D721Med (cell line): ENCODE results near the gene CCDC34.

Experiments used
- DNase-seq: peaks from one replicate; pipeline ENCODE4 v3.0.0; 2011; ENCODE audit warnings: low spot score; ENCODE audit not compliant: insufficient read length
- FAIRE-seq: peaks from 2 replicates; lab custom pipeline; 2011; peaks lifted over from hg19 to GRCh38; lab: Jason Lieb, UNC
- TF ChIP-seq, protein P1 (sequence below): IDR thresholded peaks from 2 replicates; pipeline ENCODE4 v1.5.1; 2012; ENCODE audit warnings: mild to moderate bottlenecking, control low read depth; ENCODE audit not compliant: insufficient read depth; ENCODE audit errors: missing control alignments

The CCDC34 gene, protein sequence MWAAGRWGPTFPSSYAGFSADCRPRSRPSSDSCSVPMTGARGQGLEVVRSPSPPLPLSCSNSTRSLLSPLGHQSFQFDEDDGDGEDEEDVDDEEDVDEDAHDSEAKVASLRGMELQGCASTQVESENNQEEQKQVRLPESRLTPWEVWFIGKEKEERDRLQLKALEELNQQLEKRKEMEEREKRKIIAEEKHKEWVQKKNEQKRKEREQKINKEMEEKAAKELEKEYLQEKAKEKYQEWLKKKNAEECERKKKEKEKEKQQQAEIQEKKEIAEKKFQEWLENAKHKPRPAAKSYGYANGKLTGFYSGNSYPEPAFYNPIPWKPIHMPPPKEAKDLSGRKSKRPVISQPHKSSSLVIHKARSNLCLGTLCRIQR

DNA sequence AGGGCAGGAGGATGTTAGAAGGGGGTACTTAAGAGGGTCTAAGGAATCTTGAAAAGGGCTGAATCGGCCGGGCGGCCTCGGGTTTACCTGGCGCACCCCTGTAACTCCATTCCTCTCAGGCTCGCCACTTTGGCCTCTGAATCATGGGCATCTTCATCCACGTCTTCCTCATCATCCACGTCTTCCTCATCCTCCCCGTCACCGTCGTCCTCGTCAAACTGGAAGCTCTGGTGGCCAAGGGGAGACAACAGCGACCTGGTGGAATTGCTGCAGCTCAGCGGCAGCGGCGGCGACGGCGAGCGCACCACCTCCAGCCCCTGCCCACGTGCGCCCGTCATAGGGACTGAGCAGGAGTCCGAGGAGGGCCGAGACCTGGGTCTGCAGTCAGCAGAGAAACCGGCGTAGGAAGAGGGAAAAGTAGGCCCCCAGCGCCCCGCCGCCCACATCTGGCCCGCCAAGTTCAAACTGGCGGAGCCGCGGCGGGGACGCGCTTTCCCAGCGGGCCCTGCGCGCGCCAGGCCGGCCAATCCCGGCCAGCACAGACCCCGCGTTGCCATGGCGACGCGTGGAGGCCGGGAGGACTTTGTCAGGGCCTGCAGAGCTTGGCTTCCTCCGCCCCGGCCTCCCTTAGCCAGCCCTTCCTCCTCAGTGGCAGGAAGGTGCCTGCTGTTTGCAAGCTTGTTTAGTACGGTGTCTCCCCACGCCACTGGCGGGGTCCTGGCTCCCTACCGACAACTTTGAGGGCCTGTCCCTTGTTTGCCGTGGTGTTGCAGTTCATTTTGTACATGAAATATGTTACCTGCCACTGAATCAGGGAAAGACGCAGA, at the start of gene CCDC34:
Gene CCDC34 (minus strand): TSS at position 467 of the 827 bp plus-strand sequence. CDS start 21 bp downstream, at position 446.
- peak; percentile 52 for DNase-seq
- TF ChIP-seq, protein P1, sequence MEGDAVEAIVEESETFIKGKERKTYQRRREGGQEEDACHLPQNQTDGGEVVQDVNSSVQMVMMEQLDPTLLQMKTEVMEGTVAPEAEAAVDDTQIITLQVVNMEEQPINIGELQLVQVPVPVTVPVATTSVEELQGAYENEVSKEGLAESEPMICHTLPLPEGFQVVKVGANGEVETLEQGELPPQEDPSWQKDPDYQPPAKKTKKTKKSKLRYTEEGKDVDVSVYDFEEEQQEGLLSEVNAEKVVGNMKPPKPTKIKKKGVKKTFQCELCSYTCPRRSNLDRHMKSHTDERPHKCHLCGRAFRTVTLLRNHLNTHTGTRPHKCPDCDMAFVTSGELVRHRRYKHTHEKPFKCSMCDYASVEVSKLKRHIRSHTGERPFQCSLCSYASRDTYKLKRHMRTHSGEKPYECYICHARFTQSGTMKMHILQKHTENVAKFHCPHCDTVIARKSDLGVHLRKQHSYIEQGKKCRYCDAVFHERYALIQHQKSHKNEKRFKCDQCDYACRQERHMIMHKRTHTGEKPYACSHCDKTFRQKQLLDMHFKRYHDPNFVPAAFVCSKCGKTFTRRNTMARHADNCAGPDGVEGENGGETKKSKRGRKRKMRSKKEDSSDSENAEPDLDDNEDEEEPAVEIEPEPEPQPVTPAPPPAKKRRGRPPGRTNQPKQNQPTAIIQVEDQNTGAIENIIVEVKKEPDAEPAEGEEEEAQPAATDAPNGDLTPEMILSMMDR: no peak
- FAIRE-seq: no peak

DNA sequence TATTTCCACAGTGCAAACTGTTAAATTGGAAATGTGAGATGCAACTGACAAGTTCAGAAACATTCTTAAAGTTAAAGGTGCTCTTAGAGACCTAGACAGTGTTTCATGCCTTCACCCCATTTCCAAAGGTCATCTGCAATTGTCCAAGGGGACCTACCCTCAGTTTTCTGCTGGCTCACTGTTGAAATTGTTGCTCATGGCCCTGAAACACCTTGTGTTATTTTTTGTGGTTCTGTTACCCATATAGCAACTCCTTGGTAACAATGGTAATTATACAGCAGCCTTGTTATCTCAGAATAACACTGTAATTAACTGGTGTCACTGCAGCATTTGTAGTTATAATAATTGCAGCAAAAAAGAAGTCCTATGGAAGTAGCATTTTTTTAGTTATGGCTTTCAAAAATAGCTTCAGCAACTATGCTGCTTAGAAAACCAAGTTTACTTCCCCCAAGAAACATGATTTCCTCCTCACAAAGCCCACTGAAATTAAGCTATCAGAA, 49.2 kb upstream of the CCDC34 start:
- TF ChIP-seq, protein P1: no peak
- no peak for DNase-seq
- no peak for FAIRE-seq

DNA sequence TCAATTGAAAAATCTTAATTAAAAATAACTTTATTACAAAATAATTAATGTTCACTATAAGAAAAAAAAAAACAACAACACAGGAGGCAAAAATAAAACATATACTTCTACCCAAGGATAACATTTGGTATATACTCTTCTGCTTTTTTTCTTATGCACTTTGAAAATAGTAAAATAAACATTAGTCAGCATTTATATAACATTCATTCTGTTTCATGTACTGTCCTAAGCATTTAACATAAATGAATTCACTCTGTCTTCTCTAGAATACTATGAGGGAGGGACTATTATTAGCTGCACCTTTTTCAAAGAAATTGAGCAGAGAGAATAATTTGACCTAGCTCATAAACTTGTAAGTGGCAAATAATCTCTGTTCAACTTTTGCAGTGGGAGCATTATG, 48.3 kb upstream of the CCDC34 start:
- TF ChIP-seq, protein P1: no peak
- FAIRE-seq: no peak
- DNase-seq: no peak

DNA sequence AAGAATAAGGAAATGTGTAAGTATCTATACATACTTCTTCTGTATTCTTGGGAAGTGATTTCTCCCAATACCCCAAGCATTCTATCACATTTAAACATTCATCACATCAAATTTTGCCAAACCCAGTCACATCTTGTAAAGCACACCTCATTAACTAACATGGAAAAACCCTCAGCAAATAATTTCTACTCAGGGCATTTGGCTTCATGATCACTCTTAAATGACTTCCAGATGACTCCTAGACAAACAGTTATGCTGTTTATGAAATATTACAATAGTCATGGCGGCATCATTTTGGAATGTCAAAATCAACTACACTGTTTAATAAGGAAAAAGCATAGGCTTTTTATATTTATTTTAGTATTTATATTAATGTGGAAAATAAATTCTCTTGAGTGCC, 47.3 kb upstream of the CCDC34 start:
- TF ChIP-seq, protein P1: no peak
- FAIRE-seq (no peak), DNase-seq (no peak)

DNA sequence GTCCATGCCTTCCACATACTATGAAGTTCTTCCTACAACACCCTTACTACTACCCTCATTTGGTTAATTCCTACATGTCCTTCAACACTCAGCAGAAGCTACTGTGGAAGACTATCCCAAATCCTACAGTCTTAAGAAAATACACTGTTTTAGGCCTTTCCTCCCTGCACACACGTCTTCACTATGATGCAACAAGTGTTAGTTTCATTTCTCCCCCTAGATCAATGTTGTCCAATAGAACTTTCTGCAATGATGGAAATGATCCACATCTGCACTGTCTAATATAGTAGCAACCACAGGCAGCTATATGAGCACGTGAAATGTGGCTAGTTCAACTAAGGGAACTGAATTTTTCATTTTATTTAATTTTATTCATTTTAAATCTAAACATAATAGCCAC, 46.7 kb upstream of the CCDC34 start:
- TF ChIP-seq, protein P1: no peak
- FAIRE-seq: no peak
- no peak for DNase-seq

DNA sequence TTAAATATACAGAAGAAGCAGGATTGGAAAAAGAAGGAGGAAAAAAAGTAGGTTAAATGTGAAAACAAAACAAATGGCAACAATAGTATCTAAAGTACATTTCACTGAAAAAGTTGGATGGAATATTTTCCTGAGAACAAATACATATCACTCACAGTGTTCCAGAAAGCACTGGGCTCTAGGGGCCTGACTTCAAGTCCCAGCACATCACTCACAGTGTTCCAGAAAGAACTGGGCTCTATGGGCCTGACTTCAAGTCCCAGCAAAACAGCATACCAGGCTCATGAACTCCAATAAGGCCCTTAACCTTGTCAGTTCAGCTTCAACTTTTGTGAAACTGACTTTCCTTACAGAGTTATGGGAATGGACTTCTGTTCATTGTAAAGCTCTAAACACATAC, 46.0 kb upstream of the CCDC34 start:
- DNase-seq (no peak), FAIRE-seq (no peak)
- TF ChIP-seq, protein P1: no peak
